ENCODE data around the gene FES. TPM values are rescaled to one million over a fixed set of nuclear protein-coding genes. Genes with fewer than 3 reads are reported as not detected.

FES gene
- polyA plus RNA-seq, 2 of the 4 experiments (the other 2 are of a cell fraction) = 0.39 to 0.50 TPM

DNA sequence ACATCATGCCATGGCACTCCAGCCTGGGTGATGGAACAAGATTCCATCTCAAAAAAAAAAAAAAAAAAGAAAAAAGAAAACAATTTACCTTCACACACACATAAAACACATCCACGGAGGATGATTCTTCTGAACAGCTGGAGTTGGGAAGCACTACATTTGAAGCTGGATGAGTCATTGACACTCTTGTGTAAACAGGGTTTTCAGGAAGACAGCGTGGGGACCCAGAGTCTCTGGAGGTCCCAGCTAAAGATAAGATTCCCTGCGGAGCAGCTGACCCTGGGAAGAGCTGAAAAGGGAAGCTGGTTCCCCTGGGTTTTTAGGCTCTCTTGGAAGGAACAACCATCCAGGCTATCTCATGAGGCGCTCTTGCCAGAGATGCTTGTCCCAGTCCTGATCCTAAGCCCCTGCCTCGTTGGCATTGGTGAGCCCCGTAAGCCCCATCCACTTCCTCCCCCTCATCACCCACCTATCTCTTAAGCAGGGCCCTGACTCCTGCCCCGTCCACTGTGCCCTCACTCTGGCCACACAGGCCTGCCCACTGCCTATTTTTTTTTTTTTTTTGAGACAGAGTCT, 47.9 kb upstream of the FES start:
- Histone ChIP-seq H3K4me2 (peak overlapping the region; percentile 22; the same call in 2 of the 3 replicates), H3K27ac (0 out of 6 replicates have a peak overlapping the region, but pooled peaks of 1 of the 2 experiments have one; percentile 5), H3K4me1 (peaks cover 10% of the 10 kb centered on the region), H3K9me3 (no peaks in the 10 kb centered on the region), H3K4me3 (no peak overlapping the region)
- ChIA-PET POLR2A (no interaction called here), CTCF (interaction anchor here (0.6 kb wide), 1 partner anchor 188 kb away, joined by 4 read pairs; no protein-coding TSS in a partner anchor)
- DNase-seq (ENCODE audit: low read depth in 1 of 2, low spot score in 1 of 2) = peak; percentile 53 to 72
- TF ChIP-seq NR3C1 (IDR thresholded peaks at IDR 0.05) (no peak), FOXS1 (CRISPR knock-in tag; IDR thresholded peaks at IDR 0.05) (peak; percentile 73; the same call in 1 of the 2 replicates), FOSL2 (IDR thresholded peaks at IDR 0.05) (peak; percentile 55; the same call in 1 of the 2 replicates), FOSL2 (CRISPR knock-in tag; IDR thresholded peaks at IDR 0.05) (peak; percentile 83)
- 49% methylated on average over 7 of the region's 7 CpGs for WGBS (ENCODE audit: missing lambda C conversion rate)
- no peak for FAIRE-seq
- ATAC-seq = peak; percentile 64 to 74

DNA sequence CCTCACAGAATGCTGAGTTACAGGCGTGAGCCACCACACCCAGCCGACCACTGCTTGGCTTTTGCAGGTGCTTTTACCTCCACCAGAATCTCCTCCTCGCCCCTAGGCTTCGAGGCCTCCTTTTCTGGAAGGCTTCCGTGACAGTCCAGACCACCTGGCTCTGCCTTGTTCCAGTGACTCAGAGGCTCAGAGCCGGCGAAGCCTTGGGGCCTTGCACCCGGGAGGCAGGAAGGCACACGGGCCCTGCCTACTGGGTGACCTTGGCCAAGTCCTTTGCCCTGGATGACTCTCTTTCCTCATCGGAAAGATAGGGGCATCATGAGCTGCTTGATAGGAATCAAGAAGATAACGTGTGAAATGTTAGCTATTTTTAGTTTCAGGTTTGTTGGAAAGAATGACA, 47.2 kb upstream of the FES start:
- ChIA-PET POLR2A (interaction anchor here (0.7 kb wide), 1 partner anchor 263 kb away, joined by 3 read pairs; no protein-coding TSS in a partner anchor), CTCF (interaction anchor here (0.6 to 1.6 kb wide), 3 partner anchors 49 to 477 kb away, joined by 3 to 8 read pairs (median 4); partner anchors contain the start of gene BLM)
- Histone ChIP-seq H3K9me3 (no peaks in the 10 kb centered on the region), H3K4me3 (no peak overlapping the region), H3K27ac (no peak overlapping the region), H3K4me2 (no peak overlapping the region; the same call in 2 of the 3 replicates), H3K4me1 (peaks cover 10% of the 10 kb centered on the region)
- DNase-seq (ENCODE audit: low read depth in 1 of 2, low spot score in 1 of 2) (no peak), ATAC-seq (peak in 1 of 2 experiments; percentile 28; a peak in 1 of 6 replicates), FAIRE-seq (no peak)
- WGBS (ENCODE audit: missing lambda C conversion rate) = 60% methylated on average over 11 of the region's 11 CpGs
- no peak for TF ChIP-seq JUN (IDR thresholded peaks at IDR 0.05)
- TF ChIP-seq ZC3H11A (IDR thresholded peaks at IDR 0.05) = no peak
- TF ChIP-seq, protein P1, sequence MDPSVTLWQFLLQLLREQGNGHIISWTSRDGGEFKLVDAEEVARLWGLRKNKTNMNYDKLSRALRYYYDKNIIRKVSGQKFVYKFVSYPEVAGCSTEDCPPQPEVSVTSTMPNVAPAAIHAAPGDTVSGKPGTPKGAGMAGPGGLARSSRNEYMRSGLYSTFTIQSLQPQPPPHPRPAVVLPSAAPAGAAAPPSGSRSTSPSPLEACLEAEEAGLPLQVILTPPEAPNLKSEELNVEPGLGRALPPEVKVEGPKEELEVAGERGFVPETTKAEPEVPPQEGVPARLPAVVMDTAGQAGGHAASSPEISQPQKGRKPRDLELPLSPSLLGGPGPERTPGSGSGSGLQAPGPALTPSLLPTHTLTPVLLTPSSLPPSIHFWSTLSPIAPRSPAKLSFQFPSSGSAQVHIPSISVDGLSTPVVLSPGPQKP (IDR thresholded peaks at IDR 0.05; ENCODE audit: low read depth, low read length) = no peak
- TF ChIP-seq, protein P2, sequence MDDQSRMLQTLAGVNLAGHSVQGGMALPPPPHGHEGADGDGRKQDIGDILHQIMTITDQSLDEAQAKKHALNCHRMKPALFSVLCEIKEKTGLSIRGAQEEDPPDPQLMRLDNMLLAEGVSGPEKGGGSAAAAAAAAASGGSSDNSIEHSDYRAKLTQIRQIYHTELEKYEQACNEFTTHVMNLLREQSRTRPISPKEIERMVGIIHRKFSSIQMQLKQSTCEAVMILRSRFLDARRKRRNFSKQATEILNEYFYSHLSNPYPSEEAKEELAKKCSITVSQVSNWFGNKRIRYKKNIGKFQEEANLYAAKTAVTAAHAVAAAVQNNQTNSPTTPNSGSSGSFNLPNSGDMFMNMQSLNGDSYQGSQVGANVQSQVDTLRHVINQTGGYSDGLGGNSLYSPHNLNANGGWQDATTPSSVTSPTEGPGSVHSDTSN (IDR thresholded peaks at IDR 0.05) = no peak
- no peak for TF ChIP-seq RFX5 (IDR thresholded peaks at IDR 0.05)
- no peak for TF ChIP-seq SMC3 (IDR thresholded peaks at IDR 0.05)
- TF ChIP-seq HOXB13 (CRISPR knock-in tag; IDR thresholded peaks at IDR 0.05; ENCODE audit: low read depth) = no peak
- TF ChIP-seq, protein P3, sequence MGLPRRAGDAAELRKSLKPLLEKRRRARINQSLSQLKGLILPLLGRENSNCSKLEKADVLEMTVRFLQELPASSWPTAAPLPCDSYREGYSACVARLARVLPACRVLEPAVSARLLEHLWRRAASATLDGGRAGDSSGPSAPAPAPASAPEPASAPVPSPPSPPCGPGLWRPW (IDR thresholded peaks at IDR 0.05) = no peak
- TF ChIP-seq, protein P4, sequence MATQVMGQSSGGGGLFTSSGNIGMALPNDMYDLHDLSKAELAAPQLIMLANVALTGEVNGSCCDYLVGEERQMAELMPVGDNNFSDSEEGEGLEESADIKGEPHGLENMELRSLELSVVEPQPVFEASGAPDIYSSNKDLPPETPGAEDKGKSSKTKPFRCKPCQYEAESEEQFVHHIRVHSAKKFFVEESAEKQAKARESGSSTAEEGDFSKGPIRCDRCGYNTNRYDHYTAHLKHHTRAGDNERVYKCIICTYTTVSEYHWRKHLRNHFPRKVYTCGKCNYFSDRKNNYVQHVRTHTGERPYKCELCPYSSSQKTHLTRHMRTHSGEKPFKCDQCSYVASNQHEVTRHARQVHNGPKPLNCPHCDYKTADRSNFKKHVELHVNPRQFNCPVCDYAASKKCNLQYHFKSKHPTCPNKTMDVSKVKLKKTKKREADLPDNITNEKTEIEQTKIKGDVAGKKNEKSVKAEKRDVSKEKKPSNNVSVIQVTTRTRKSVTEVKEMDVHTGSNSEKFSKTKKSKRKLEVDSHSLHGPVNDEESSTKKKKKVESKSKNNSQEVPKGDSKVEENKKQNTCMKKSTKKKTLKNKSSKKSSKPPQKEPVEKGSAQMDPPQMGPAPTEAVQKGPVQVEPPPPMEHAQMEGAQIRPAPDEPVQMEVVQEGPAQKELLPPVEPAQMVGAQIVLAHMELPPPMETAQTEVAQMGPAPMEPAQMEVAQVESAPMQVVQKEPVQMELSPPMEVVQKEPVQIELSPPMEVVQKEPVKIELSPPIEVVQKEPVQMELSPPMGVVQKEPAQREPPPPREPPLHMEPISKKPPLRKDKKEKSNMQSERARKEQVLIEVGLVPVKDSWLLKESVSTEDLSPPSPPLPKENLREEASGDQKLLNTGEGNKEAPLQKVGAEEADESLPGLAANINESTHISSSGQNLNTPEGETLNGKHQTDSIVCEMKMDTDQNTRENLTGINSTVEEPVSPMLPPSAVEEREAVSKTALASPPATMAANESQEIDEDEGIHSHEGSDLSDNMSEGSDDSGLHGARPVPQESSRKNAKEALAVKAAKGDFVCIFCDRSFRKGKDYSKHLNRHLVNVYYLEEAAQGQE (IDR thresholded peaks at IDR 0.05) = no peak
- TF ChIP-seq FOSB (CRISPR knock-in tag; IDR thresholded peaks at IDR 0.05) = no peak
- no peak for TF ChIP-seq PHF8 (IDR thresholded peaks at IDR 0.05; ENCODE audit: borderline replicate concordance, low read depth)
- TF ChIP-seq HEYL (CRISPR knock-in tag; IDR thresholded peaks at IDR 0.05) = no peak
- TF ChIP-seq RARB (CRISPR knock-in tag; IDR thresholded peaks at IDR 0.05) = no peak
- no peak for TF ChIP-seq EHMT2 (IDR thresholded peaks at IDR 0.05; ENCODE audit: low read depth)
- no peak for TF ChIP-seq EP300 (IDR thresholded peaks at IDR 0.05)
- no peak for TF ChIP-seq ZNF302 (CRISPR knock-in tag; IDR thresholded peaks at IDR 0.05)
- TF ChIP-seq KDM5A (IDR thresholded peaks at IDR 0.05) = no peak
- no peak for TF ChIP-seq ESRRA (IDR thresholded peaks at IDR 0.05; ENCODE audit: borderline replicate concordance, low read length)
